ENCODE data around the gene WASHC2C.
"Not testable (repeated sequence)": the region's sequence is repeated elsewhere in the genome, so short reads cannot be mapped to it uniquely, and the experiment has no call there.

DNA sequence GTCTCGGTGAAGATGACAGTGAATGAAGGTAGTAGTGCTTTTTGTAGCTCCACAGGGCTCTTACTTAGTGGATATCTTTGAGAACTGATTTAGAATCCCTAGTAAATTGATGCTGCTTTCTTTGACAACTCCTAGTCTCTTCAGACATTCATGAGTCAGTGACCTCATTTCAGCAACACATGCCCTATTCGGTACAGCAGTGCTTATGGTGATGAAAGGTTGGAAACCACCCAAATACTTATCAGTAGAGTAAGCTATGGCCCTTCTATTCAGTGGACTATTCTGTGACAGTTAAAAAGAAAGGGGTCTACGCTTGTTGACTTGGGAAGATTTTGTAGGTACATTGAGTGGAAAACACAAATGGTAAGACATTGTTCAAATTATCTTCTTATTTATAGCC lies 29.0 kb downstream of the WASHC2C start:
- TF ChIP-seq POLR2AphosphoS5 (IDR thresholded peaks at IDR 0.05): not testable (repeated sequence)
- TF ChIP-seq, protein P1, sequence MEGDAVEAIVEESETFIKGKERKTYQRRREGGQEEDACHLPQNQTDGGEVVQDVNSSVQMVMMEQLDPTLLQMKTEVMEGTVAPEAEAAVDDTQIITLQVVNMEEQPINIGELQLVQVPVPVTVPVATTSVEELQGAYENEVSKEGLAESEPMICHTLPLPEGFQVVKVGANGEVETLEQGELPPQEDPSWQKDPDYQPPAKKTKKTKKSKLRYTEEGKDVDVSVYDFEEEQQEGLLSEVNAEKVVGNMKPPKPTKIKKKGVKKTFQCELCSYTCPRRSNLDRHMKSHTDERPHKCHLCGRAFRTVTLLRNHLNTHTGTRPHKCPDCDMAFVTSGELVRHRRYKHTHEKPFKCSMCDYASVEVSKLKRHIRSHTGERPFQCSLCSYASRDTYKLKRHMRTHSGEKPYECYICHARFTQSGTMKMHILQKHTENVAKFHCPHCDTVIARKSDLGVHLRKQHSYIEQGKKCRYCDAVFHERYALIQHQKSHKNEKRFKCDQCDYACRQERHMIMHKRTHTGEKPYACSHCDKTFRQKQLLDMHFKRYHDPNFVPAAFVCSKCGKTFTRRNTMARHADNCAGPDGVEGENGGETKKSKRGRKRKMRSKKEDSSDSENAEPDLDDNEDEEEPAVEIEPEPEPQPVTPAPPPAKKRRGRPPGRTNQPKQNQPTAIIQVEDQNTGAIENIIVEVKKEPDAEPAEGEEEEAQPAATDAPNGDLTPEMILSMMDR (IDR thresholded peaks at IDR 0.05): not testable (repeated sequence)
